Measurements from ENCODE around the gene GJB4. TPM values are rescaled to one million over a fixed set of nuclear protein-coding genes. Genes with fewer than 3 reads are reported as not detected.

The GJB4 gene
- total RNA-seq, 2 experiments from 2014 or later = not detected

DNA sequence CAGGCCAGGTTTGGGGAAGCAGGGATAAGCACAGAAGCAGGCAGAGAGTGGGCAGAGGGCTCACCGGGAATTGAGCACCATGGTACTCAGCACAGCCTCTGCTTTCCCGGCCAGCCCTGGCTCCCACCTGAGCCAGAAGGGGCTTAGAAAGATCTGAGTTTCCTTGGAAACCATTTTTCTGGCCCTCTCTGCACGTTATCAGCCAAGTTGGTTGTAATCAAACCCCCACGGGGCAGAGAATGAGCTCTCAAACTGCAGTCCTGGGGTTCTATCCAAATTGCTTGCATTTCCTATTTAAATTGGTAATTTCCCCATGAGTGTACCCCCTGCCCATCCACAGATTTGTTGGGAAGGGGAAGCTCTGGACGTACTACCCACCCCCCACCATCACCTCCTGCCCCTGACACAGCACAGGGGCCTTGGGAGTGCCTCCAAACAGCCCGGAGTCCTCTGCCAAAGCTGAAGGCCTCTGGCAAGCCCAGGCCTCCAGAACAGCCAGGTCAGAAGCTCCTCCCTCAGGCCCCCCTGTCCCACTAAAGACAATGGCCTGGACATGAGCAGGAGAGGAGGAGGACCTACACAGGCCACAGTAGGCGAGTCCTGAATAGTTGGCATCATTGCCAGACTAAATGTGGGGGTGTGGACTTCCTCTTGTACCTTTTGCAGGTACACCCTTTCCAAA lies 47.4 kb upstream of the GJB4 start:
- Mint-ChIP-seq H3K36me3 (ENCODE audit: low read depth) (no peaks in the 10 kb centered on the region), H3K27me3 (peaks cover 4% of the 10 kb centered on the region), H3K9me3 (no peaks in the 10 kb centered on the region), H3K4me3 (no peak overlapping the region), H3K27ac (no peak overlapping the region), H3K4me1 (ENCODE audit: low read depth) (no peaks in the 10 kb centered on the region)
- DNase-seq (no peak), ATAC-seq (ENCODE audit: poor library complexity) (no peak)
- POLR2A ChIA-PET = no interaction called here
- Histone ChIP-seq H3K9me3 (ENCODE audit: control insufficient read depth in 1 of 2, insufficient read depth in 1 of 2, low read length in 2 of 2) (no peaks in the 10 kb centered on the region), H3K27ac (ENCODE audit: low read depth in 1 of 2, low read length in 2 of 2) (no peak overlapping the region), H3K4me1 (ENCODE audit: insufficient read depth, low read length) (no peaks in the 10 kb centered on the region), H3K4me3 (ENCODE audit: low read length) (no peak overlapping the region), H3K36me3 (ENCODE audit: insufficient read depth, low read length) (no peaks in the 10 kb centered on the region), H3K27me3 (ENCODE audit: control insufficient read depth in 1 of 2, insufficient read depth in 2 of 2, low read length in 2 of 2) (peaks cover 7 to 8% of the 10 kb centered on the region in 2 experiments)
- CTCF ChIA-PET = no interaction called here
- TF ChIP-seq, protein P1, sequence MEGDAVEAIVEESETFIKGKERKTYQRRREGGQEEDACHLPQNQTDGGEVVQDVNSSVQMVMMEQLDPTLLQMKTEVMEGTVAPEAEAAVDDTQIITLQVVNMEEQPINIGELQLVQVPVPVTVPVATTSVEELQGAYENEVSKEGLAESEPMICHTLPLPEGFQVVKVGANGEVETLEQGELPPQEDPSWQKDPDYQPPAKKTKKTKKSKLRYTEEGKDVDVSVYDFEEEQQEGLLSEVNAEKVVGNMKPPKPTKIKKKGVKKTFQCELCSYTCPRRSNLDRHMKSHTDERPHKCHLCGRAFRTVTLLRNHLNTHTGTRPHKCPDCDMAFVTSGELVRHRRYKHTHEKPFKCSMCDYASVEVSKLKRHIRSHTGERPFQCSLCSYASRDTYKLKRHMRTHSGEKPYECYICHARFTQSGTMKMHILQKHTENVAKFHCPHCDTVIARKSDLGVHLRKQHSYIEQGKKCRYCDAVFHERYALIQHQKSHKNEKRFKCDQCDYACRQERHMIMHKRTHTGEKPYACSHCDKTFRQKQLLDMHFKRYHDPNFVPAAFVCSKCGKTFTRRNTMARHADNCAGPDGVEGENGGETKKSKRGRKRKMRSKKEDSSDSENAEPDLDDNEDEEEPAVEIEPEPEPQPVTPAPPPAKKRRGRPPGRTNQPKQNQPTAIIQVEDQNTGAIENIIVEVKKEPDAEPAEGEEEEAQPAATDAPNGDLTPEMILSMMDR (IDR thresholded peaks at IDR 0.05) = no peak
- intact Hi-C loops (cut with DNase I, micrococcal nuclease) = no loop called here

GRCh38 chr1:34713443-34713842 lies 46.1 kb upstream of the GJB4 start:
- intact Hi-C loops (cut with DNase I, micrococcal nuclease) = no loop called here
- ChIA-PET POLR2A (no interaction called here), CTCF (interaction anchor here (0.6 kb wide), 1 partner anchor 721 kb away, joined by 3 read pairs; no protein-coding TSS in a partner anchor)
- no peak for ATAC-seq (ENCODE audit: poor library complexity)
- TF ChIP-seq, protein P1 (IDR thresholded peaks at IDR 0.05) = no peak
- H3K9me3 Mint-ChIP-seq = no peaks in the 10 kb centered on the region
- H3K36me3 Mint-ChIP-seq (ENCODE audit: low read depth) = no peaks in the 10 kb centered on the region
- peaks cover 15% of the 10 kb centered on the region for H3K27me3 Mint-ChIP-seq
- Histone ChIP-seq H3K27me3 (ENCODE audit: control insufficient read depth in 1 of 2, insufficient read depth in 2 of 2, low read length in 2 of 2) (peaks cover 8 to 10% of the 10 kb centered on the region in 2 experiments), H3K27ac (ENCODE audit: low read depth in 1 of 2, low read length in 2 of 2) (no peak overlapping the region), H3K4me3 (ENCODE audit: low read length) (no peak overlapping the region), H3K9me3 (ENCODE audit: control insufficient read depth in 1 of 2, insufficient read depth in 1 of 2, low read length in 2 of 2) (no peaks in the 10 kb centered on the region), H3K4me1 (ENCODE audit: insufficient read depth, low read length) (no peaks in the 10 kb centered on the region), H3K36me3 (ENCODE audit: insufficient read depth, low read length) (no peaks in the 10 kb centered on the region)
- no peaks in the 10 kb centered on the region for H3K4me1 Mint-ChIP-seq (ENCODE audit: low read depth)
- H3K4me3 Mint-ChIP-seq = no peak overlapping the region
- no peak for DNase-seq
- no peak overlapping the region for H3K27ac Mint-ChIP-seq

DNA sequence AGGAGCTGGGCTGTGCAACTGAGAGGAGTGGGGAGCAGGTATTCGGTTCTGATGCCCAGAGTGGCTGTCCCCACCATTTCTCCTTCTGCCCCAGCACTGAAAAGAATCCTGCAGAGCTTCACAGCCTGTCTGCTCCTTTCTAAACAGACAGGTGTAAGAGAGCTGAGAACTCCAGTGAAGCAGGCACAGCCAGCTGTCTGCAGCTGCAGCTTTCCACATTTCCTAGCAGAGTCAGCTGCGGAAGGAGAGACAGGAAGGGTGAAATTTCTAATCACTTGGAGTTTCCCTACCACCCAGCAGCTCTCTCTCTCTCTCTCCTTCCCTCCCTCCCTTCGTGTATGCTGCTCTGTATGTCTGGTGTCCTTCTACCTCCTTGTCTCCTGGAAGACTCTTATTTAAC lies 45.2 kb upstream of the GJB4 start:
- CTCF ChIA-PET = no interaction called here
- no peak overlapping the region for H3K27ac Mint-ChIP-seq

More for the DNA sequence above, 45.2 kb upstream of the GJB4 start:
- TF ChIP-seq, protein P1 (IDR thresholded peaks at IDR 0.05) = no peak
- H3K4me1 Mint-ChIP-seq (ENCODE audit: low read depth) = no peaks in the 10 kb centered on the region
- no peak for DNase-seq
- Histone ChIP-seq H3K4me1 (ENCODE audit: insufficient read depth, low read length) (no peaks in the 10 kb centered on the region), H3K27me3 (ENCODE audit: control insufficient read depth in 1 of 2, insufficient read depth in 2 of 2, low read length in 2 of 2) (peaks cover 8 to 10% of the 10 kb centered on the region in 2 experiments), H3K9me3 (ENCODE audit: control insufficient read depth in 1 of 2, insufficient read depth in 1 of 2, low read length in 2 of 2) (no peaks in the 10 kb centered on the region), H3K36me3 (ENCODE audit: insufficient read depth, low read length) (no peaks in the 10 kb centered on the region), H3K4me3 (ENCODE audit: low read length) (no peak overlapping the region), H3K27ac (ENCODE audit: low read depth in 1 of 2, low read length in 2 of 2) (no peak overlapping the region)
- POLR2A ChIA-PET = no interaction called here
- no peak overlapping the region for H3K4me3 Mint-ChIP-seq
- ATAC-seq (ENCODE audit: poor library complexity) = no peak
- H3K9me3 Mint-ChIP-seq = no peaks in the 10 kb centered on the region
- peaks cover 23% of the 10 kb centered on the region for H3K27me3 Mint-ChIP-seq
- intact Hi-C loops (cut with DNase I, micrococcal nuclease) = no loop called here
- H3K36me3 Mint-ChIP-seq (ENCODE audit: low read depth) = no peaks in the 10 kb centered on the region
